Cortex of kidney (tissue), 1 donor: ENCODE results near the gene SDC1.

Experiments used
- DNase-seq: peaks from one replicate; lab custom pipeline; 2025; lab: John Stamatoyannopoulos, UW

SDC1 gene

GRCh38 chr2:20183373-20183772 lies 41.6 kb downstream of the SDC1 start:
- no peak for DNase-seq

GRCh38 chr2:20182241-20182931 lies 42.5 kb downstream of the SDC1 start:
- no peak for DNase-seq

- DNase-seq: no peak
These were observed 43.2 kb downstream of the SDC1 start for GRCh38 chr2:20181761-20182160.

- no peak for DNase-seq
These were observed 44.0 kb downstream of the SDC1 start for GRCh38 chr2:20180676-20181648.

- DNase-seq: no peak
These were observed 45.0 kb downstream of the SDC1 start for GRCh38 chr2:20179755-20180594.

GRCh38 chr2:20179466-20179754 lies 45.5 kb downstream of the SDC1 start:
- no peak for DNase-seq

- DNase-seq: no peak
These were observed 46.1 kb downstream of the SDC1 start for GRCh38 chr2:20178666-20179465.

GRCh38 chr2:20178249-20178607 lies 46.7 kb downstream of the SDC1 start:
- no peak for DNase-seq

- no peak for DNase-seq
These were observed 47.2 kb downstream of the SDC1 start for GRCh38 chr2:20177556-20178248.

- no peak for DNase-seq
These were observed 48.2 kb downstream of the SDC1 start for GRCh38 chr2:20176760-20177159.

- DNase-seq: no peak
These were observed 49.0 kb downstream of the SDC1 start for GRCh38 chr2:20175931-20176330.

- DNase-seq: no peak
These were observed 49.7 kb downstream of the SDC1 start for GRCh38 chr2:20175267-20175666.

GRCh38 chr2:20174410-20174809 lies 50.5 kb downstream of the SDC1 start:
- no peak for DNase-seq

GRCh38 chr2:20173496-20174402 lies 51.2 kb downstream of the SDC1 start:
- DNase-seq: no peak

GRCh38 chr2:20173064-20173463 lies 51.9 kb downstream of the SDC1 start:
- DNase-seq: no peak

GRCh38 chr2:20172273-20173055 lies 52.5 kb downstream of the SDC1 start:
- no peak for DNase-seq

- DNase-seq: no peak
These were observed 53.4 kb downstream of the SDC1 start for GRCh38 chr2:20171445-20171977.

- DNase-seq: no peak
These were observed 54.2 kb downstream of the SDC1 start for GRCh38 chr2:20170704-20171250.
